GM18907 (cell line): ENCODE measurements around the gene DRD4.

Source experiments
- ATAC-seq: cut with Tn5 transposase; IDR thresholded peaks from one replicate; pipeline ENCODE4 v1.9.1; 2021; ENCODE audit warnings: mild to moderate bottlenecking, moderate library complexity; ENCODE audit not compliant: unreplicated experiment

DRD4 gene

DNA sequence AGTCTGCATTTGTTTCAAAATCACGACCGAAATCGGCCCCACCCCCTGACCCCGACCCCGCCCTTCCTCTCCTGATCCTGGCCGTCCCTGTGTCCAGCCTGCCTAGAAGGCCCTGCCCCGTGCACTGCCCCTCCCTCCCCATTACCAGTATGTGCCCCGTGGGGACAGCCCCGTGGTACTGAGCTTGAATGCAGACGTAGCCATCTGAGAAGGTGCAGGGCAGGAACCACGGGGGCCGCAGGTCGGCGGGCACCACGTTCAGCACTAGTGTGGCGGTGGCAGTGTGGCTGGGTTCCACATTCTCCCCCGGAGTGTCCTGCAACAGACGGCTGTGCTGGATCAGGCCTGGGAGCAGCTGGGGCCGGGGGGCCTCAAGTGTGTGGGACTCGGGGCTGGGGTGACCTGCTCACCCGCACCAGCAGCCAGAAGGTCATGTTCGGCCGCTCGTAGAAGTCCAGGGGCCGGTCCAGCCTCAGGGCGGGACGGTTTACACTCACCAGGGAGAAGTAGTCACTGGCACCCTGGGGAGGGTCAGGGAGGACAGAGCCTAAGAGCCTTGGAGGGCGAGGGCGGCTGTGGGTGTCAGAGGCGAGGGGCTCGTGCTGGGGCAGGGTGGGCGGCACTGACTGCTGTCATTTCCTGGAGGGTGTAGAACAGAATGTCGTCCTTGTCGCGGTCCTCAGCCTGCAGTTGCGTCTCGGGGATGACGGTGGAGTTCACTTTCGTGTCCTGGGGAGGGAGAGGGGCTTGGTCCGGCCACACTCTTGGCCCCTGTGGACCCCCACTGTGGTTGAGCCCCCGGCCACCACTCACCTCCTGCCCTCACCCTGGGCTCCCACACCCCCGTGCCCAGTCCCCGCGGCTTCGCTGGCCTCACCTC is 15.9 kb upstream of the DRD4 start:
- no peak for ATAC-seq

DNA sequence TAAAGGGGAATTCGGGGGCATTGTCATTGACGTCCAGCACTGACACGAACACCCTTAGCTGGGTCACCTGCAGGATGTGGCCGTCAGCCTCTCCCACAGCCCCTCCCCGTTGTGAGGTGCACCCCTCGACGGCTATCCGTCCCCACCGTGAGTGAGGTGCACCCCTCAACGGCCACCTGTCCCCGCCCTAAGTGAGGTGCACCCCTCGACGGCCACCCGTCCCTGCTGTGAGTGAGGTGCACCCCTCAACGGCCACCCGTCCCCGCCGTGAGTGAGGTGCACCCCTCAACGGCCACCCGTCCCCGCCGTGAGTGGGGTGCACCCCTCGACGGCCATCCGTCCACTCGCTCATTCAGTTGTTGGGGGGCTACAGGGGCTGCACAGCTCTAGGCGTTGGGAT is 15.2 kb upstream of the DRD4 start:
- no peak for ATAC-seq

DNA sequence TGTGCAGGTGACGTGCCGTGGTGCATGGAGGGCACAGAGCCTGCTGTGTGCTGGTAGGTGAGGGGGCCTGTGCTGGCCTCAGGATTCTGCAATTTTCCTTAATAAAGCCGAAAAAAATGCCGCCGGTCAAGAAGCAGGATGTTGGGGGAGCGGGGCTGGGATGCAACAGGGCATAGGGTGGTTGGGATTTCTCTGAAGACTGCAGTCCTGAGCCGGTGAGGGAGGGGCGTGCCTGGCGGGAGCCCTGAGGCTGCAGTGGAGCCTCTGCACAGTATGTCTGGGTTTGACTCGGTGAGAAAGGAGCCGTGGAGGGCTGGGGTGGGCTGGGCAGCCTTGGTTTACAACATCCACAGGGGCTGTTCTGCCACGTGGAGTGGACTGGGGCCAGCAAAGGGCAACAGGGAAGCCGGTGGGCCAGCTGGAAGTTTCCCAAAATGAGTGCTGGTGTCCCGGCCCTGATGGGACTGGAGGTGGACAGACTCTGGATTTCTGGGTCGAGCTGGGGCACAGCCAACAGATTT is 13.7 kb upstream of the DRD4 start:
- ATAC-seq: no peak

DNA sequence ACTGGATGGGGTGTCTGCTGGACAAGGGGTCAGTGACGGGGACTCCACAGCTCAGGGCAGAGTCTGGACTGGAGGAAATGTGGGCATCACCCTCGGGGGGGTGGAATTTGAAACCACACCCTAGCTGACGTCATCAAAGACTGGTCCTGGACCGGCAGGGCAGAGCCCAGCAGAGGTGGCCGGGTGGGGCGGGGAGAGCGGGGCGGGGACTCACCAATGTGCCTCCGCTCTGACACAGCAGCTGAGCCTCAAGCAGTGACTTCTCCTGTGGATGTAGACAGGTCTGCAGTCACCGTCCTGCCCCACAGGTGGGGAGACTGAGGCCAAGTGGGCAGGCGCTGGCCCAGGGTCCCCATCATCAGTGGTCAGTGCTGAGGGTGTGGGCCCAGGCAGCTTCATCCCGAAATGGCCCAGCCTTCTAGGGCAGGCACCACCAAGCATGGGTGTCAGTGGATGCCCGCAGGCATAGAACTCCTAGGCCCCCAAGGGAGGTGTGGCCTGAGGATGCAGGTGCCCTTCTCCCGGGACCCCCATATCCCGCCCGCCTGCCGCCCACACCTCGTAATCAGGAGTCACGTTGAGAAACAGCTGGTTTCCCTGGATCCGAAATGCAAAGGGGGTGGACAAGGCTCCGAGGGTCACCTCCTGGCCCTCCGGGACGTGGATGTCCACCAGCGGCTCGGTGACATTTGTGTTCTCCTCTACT is 12.9 kb upstream of the DRD4 start:
- ATAC-seq: no peak

DNA sequence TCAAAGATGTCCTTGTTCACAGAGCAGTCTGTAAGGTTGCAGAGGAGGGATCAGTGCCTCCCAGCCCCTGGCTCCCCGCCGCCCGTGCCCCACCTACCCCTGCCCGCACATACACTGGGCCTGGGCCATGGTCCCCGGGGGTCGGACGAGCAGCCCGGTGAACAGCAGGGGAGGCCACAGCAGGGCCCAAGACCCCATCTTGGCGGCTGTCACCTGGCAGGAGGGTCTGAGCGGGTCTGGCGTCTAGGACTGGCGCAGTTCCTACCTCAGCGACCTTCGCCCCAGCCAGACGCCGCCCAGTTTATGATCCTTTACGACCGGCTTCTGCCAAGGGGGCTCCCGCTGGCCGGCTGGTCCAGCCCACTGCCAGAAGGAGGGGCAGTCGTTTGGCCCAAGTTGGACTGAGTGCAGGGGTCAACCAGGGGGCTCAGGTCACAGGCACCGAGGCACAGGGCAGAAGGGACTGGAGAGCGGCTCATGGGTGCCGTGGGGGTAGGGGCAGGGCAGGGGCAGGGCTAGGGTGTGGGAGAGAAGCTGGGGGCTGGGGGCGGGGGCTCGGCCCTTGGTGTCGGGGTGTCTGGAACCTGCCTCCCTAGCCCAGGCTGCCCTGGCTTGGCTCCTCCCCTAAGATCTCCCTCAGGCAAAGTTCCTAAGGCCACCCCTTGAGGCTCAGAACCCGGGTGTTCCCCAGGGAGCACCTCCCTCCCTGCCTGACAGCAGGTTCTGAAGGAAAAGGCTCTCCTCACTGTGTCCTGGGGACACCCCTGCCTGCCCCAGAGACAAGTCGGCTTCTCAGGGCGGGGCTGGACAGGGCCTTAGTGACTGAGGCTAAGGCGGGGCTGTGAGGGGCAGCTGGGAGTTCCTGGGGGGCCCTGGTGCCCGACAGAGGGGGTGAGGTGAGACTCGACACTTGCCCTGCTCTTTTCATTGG is 12.1 kb upstream of the DRD4 start, which contains the start of gene CDHR5:
TSS of gene CDHR5 (minus strand) at position 251 of the 931 bp plus-strand sequence. CDS start at position 198, 53 bp downstream.
- ATAC-seq: no peak

DNA sequence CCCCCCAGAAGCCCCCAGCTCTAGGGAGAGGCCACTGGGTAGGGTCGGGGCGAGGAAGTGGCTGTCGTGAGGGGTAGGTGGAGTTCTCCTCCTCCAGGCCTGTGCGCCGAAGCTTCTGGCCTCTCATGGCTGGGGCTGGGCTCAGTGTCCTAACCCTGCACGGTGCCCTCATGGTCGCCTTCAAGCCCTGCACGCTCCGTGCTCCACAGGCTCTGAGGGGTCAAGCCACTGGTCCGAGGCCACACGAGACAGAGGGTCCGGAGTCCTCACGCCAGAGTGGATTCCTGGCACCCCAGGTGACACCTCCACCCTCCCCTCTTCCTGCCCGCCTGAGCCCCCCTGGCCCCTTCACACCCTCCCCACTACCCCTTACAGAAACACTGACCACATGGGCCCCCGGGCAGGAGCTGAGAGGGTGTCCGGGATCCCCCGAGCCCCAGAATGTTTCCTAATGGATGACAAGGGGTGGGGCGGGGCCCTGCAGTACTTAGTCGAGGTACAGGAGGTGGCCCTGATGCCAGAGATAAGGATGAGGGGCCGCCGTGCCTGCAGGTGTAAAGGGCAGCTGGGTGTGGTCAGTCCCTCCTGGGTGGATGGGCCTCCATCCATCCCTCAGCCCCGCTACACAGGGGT is 11.3 kb upstream of the DRD4 start:
- no peak for ATAC-seq

DNA sequence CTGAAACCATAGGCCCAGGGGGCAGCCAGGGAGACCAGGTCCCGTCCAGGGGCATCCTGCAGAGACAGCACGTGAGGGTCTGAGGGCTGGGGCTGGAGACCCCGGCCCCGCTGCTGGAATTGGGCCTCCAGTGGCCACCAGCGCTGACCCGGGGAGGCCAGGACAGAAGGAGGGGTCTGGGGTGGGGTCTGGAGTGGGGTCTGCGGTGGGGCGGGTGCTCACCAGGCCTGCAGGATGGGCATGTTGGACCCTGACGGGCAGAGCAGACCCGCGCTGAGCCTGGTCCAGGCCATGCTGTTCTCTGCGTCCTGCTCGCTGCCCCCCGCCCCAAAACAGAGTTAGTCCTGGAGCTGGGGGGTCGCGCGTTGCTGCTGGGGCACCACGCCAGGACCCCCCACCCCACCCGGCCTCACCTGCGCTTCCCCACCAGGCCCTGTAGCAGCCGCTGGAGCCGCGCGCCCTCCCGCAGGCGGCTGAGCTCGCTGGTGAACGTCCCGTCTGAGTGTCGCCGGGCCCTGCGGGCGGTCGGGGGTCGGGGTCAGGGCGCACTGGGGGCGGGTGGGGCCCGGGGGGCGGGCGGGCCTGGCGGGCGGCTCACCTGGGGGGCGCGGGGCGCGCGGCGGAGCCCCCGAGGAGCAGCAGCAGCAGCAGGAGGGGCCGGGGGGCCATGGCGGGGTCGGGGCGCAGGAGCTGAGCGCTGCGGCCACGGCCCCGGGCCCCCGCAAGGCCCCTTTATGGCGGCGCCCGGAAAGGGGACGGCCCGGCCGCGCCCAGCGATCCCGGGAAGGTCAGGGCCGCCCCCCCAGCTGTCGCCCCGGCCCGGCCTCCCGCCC is 10.4 kb upstream of the DRD4 start, which contains the start of gene SCT:
TSS of gene SCT (minus strand) at position 707 of the 833 bp plus-strand sequence. CDS start at position 669, 38 bp downstream.
- no peak for ATAC-seq

DNA sequence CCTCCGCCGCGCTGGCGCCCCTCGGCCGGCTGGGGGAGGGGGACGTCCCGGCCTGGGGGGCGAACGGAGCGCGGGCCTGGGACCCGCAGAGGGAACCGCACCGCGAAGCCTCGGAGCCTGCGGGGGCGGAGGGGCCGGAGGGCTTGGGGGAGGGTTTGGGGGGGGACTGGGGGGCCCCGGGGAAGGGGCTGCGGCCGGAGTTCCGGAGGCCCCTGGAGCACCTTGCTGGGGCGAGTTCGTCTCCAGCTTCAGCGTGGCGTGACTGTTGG is 9.8 kb upstream of the DRD4 start:
- no peak for ATAC-seq

DNA sequence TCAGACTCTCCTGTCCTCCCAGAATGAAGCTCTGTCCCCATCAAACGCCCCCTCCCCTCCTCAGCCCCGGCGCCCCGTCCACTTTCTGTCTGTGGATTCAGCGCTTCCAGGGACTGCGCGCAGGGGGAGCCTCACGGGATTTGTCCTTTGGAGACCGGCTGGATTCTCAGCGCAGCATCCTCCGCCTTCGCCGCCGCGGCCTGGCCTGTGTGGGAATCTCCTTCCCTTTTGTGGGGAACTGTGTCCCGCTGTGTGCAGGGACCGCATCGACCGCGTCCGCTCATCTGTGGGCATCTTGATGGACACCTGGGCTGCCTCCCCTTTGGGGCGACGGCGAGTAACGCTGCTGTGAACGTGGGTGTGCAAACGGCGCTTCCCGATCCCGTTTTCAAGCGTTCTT is 9.0 kb upstream of the DRD4 start:
- ATAC-seq: no peak

DNA sequence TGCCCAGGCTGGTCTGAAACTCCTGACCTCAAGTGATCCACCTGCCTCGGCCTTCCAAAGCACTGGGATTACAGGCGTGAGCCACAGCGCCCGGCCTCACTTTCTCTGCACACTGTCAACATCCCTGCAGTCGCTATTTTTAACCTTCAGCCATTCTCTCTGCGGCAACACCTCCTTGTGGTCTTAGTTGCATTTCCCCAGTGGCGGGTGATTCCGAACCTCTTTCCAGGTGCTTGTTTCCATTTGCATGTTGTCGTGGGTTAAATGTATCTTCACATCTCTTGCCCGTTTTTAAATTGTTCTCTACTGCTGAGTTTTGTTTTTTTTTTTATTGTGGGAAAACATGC is 7.9 kb upstream of the DRD4 start:
- no peak for ATAC-seq

DNA sequence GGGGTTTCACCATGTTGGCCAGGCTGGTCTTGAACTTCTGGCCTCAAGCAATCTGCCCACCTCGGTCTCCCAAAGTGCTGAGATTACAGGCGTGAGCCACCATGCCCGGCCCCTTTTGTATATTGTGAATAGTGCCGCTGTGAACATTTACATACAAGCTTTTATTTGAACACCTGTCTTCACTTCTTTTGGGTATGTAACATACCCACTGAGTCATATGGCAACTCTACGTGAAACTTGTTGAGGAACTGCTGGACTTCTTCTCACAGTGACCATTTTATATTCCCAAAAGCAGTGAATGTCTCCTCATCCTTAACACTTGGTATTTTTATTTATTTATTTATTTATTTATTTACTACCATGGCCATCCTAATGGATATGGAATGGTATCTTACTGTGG is 6.2 kb upstream of the DRD4 start:
- ATAC-seq: no peak

DNA sequence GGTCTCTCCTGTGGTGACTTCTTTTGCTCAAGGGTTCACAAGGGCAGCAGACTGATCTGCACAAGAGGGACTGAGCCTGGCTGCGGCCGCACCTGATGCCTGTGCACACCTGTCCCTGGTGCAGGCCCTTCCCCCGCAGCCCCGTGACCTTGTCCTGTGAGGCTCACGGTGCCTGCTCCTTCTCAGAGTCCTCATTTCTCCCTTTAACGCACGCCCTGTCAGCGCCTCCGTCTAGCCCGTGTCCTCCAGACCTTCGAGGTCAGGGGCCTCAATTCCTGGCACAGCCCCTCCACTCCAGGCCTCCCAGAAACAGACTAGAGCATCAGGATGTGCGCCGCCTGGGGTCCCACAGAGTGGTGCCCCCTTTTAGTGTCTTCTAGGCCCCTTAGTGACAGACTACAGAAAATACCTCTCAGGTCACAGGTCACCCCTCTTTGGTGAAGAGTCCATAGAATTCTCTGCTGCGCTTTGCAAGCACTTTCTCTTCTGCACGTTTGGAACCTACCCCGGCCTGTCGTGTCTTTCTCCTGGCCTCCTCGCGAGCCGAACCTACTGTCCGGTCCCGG is 1.0 kb upstream of the DRD4 start:
- no peak for ATAC-seq

DNA sequence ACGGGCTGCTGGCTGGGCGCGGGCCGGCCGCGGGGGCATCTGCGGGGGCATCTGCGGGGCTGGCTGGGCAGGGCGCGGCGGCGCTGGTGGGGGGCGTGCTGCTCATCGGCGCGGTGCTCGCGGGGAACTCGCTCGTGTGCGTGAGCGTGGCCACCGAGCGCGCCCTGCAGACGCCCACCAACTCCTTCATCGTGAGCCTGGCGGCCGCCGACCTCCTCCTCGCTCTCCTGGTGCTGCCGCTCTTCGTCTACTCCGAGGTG is 194 bp downstream of the DRD4 start:
- no peak for ATAC-seq

DNA sequence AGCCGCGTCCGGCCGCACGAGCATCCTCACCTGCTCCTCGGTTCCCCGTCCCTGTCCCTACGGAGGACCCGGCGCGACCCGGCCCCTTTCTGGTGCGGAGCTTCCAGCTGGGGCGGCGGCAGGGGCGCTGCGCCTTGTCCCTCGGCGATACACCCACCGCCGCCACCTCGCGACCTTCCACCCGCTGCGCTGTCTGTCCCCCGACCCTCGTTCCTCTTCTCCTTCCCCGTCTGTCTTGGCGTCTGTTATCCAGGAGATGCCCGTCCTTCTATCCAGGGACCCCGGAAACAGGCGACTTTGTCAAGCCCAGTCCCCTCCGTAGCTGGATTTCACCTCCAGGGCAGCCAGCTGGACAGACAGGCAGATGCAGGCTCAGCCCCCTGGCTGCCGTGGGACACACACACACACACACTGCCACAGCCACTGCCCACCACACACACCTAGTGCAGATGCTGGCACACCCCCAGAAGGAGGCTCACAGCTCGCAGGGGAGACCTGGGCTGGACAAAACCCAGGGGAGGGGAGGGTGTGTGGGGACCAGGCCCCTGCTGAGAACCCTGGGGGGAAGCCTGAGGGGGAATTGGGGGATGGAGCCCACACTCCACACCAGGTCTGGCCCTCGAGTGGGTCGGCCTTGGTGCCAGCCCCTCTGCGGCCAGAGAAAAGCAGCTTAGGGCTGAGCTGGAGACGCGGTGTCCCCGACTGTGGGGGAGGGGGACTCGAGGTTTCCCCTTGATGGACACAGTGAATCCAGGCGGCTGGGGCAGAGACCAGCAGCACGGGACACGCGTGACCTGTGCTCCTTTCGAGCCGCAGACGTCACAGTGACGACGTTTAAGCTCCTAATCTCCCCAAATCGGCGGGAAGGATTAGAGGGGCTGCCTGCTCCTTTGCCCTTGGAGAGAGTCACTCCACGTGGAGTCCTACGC is 788 bp downstream of the DRD4 start:
- no peak for ATAC-seq

DNA sequence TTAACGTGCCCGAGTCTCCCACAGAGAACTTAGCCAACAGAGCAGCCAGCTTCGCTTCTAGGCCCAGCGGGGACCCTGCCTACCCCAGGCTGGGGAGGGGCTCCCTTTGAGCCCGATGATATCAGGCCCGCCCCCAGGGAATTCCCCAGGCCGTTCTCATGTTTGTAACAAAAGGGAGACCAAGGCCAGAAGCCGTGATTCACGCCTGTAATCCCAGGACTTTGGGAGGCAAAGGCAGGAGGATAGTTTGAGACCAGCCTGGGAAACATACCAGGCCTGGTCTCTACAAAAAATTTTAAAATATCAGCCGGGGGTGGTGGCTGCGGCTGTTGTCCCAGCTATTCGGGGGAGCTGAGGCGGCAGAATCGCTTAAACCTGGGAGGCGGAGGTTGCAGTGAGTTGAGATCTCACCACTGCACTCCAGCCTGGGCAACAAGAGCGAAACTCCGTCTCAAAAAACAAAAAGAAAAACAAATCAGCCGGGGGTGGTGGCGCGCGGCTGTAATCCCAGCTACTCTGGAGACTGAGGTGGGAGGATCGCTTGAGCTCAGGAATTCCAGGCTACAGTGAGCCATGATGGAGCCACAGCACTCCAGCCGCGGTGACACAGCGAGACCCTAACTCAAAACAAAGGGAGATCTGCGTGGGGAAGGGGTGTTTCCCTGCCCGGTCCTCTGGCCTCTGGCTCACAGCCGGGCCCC is 1.7 kb downstream of the DRD4 start:
- ATAC-seq: no peak

DNA sequence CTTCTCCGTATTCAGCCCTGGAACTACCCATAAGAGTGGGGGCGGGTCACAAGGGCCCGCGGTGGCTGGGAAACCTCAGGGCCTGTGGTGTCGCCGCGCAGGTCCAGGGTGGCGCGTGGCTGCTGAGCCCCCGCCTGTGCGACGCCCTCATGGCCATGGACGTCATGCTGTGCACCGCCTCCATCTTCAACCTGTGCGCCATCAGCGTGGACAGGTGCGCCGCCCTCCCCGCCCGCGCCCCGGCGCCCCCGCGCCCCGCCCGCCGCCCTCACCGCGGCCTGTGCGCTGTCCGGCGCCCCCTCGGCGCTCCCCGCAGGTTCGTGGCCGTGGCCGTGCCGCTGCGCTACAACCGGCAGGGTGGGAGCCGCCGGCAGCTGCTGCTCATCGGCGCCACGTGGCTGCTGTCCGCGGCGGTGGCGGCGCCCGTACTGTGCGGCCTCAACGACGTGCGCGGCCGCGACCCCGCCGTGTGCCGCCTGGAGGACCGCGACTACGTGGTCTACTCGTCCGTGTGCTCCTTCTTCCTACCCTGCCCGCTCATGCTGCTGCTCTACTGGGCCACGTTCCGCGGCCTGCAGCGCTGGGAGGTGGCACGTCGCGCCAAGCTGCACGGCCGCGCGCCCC is 2.4 kb downstream of the DRD4 start:
- no peak for ATAC-seq

DNA sequence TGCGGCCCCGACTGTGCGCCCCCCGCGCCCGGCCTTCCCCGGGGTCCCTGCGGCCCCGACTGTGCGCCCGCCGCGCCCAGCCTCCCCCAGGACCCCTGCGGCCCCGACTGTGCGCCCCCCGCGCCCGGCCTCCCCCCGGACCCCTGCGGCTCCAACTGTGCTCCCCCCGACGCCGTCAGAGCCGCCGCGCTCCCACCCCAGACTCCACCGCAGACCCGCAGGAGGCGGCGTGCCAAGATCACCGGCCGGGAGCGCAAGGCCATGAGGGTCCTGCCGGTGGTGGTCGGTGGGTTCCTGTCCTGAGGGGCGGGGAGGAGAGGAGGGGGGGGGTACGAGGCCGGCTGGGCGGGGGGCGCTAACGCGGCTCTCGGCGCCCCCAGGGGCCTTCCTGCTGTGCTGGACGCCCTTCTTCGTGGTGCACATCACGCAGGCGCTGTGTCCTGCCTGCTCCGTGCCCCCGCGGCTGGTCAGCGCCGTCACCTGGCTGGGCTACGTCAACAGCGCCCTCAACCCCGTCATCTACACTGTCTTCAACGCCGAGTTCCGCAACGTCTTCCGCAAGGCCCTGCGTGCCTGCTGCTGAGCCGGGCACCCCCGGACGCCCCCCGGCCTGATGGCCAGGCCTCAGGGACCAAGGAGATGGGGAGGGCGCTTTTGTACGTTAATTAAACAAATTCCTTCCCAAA is 3.1 kb downstream of the DRD4 start:
- ATAC-seq: no peak
